ENCODE results near the gene SAFB.

The SAFB gene

DNA sequence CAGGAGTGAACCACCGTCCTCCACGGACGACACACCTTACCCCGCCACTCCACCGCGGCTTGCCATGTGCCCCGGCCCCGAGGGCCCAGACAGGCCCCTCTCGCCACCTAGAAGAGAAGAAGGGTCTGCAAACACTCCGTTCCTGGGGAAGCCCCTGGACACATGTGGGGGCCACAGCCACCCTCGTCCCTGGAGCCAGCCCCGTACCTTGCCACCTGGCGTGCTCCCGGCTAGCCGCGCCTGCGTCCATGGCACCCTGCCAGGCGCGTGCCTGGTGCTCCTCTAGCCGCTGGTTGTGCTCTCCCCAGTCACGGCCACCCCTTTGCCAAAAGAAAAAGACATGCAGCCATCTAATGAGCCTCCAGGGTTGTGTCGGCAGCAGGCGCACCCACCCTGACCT lies 35.2 kb upstream of the SAFB start:
- no peak for DNase-seq (ENCODE audit: low read depth, low spot score)
- no peaks in the 10 kb centered on the region for H3K27me3 ChIP-seq (ENCODE audit: control insufficient read depth, insufficient read depth, low read length)
- peaks cover 39% of the 10 kb centered on the region for H3K36me3 ChIP-seq (ENCODE audit: control insufficient read depth, insufficient read depth, low read length)
- no CpG with 5 or more reads among the region's 23 CpGs for WGBS (ENCODE audit: insufficient coverage, insufficient read length)
- no peak overlapping the region for H3K4me3 ChIP-seq (ENCODE audit: low read length)
- H3K4me1 ChIP-seq (ENCODE audit: control insufficient read depth, insufficient read depth, low read length), result peaks cover 7% of the 10 kb centered on the region
- no peaks in the 10 kb centered on the region for H3K9me3 ChIP-seq (ENCODE audit: control insufficient read depth, insufficient read depth, low read length)
- no peak overlapping the region for H3K27ac ChIP-seq (ENCODE audit: low read length)

DNA sequence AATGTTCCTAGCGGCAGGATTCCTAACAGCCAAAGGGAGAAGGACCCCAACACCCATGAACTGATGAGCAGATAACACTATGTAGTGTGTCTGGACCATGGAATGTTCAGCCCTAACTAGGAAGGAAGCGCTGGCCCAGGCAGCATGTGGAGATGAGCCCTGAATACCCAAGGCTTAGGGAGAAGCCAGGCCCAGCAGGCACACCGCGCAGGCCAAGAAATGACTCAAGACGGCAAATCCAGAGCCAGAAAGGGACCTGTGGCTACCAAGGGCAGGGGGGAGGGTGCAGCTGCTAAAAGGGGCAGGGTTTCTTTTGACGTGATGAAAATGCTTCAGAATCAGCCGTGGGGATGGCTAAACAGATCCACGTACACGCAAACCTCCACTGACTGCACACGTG lies 34.4 kb upstream of the SAFB start:
- no peaks in the 10 kb centered on the region for H3K27me3 ChIP-seq (ENCODE audit: control insufficient read depth, insufficient read depth, low read length)
- H3K9me3 ChIP-seq (ENCODE audit: control insufficient read depth, insufficient read depth, low read length), result no peaks in the 10 kb centered on the region
- peaks cover 7% of the 10 kb centered on the region for H3K4me1 ChIP-seq (ENCODE audit: control insufficient read depth, insufficient read depth, low read length)
- H3K27ac ChIP-seq (ENCODE audit: low read length), result no peak overlapping the region
- no peak overlapping the region for H3K4me3 ChIP-seq (ENCODE audit: low read length)
- WGBS (ENCODE audit: insufficient coverage, insufficient read length), result no CpG with 5 or more reads among the region's 10 CpGs
- peaks cover 45% of the 10 kb centered on the region for H3K36me3 ChIP-seq (ENCODE audit: control insufficient read depth, insufficient read depth, low read length)
- DNase-seq (ENCODE audit: low read depth, low spot score), result no peak

DNA sequence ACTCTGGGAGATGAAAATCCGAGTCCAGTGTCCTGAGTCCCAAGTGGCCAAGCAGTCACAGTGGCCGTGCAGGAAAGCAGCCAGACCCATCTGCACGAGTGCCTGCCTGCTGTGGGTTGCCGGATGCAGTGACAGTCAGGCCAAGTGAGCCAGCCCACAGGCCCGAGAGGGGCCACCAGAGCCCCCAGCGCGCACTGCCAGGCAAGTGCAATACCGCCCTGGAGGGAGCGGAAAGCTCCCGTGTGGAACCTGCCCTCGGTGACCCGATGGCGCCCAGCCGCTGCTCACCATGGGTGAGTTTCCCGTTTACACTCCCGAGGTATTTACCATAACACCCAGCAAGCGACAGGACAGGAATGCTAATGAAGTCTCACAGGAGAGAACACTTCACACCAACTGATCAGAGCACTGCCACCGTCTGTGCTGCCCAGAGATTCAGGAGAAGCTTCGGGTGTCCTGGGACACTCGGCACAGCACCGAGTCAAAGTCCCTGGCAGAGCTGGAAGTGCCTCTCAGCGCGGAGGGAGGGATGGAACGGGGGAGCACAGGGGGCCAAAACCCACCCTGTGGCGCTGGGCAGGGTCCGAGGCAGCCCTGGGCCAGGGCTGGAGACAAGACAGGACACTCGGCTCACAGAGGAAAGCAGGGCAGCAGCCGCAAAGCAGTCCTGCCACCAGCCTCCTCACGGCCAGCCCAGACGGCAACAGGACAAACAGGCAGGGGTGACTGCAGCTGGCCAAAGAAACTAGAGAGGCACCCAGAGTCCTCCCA lies 33.8 kb upstream of the SAFB start:
- peaks cover 52% of the 10 kb centered on the region for H3K36me3 ChIP-seq (ENCODE audit: control insufficient read depth, insufficient read depth, low read length)
- H3K4me1 ChIP-seq (ENCODE audit: control insufficient read depth, insufficient read depth, low read length), result peaks cover 7% of the 10 kb centered on the region
- H3K27ac ChIP-seq (ENCODE audit: low read length), result no peak overlapping the region
- H3K9me3 ChIP-seq (ENCODE audit: control insufficient read depth, insufficient read depth, low read length), result no peaks in the 10 kb centered on the region
- no CpG with 5 or more reads among the region's 30 CpGs for WGBS (ENCODE audit: insufficient coverage, insufficient read length)
- no peak overlapping the region for H3K4me3 ChIP-seq (ENCODE audit: low read length)
- no peak for DNase-seq (ENCODE audit: low read depth, low spot score)
- H3K27me3 ChIP-seq (ENCODE audit: control insufficient read depth, insufficient read depth, low read length), result no peaks in the 10 kb centered on the region

DNA sequence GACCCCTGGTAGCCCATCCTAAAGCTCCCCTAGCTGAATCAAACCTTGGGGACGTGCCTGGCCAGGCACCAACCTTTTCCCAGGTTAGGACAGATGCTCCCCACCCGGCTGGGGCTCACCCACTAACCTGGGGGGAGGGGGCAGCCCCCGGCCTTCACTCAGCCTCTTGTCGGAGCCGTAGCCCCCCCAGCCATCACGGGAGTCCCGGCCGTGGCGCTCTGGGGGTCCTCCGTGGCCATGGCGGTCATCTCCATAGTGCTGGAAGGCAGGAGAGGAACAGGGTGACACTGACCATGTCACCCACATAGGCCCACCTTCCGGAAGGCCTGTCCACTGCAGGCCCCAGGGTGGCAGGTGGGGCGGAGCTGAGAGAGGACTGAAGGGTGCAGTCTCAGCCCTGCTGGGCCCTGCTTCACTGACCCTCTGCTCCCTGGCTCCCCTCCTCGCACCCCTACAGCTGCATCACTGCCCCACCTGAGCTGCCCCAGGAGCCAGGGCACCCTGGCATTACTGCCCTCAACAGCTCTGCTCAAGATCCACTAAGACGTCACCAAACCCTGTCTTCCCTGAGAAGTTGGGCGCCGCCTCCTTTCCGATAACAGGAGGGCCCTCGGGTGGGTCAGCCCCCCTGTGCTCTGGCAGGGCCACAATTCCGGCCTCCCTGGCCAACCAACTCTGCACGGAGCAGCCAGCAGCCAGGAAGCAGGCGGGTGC lies 32.6 kb upstream of the SAFB start:
- Histone ChIP-seq H3K9me3 (ENCODE audit: control insufficient read depth, insufficient read depth, low read length) (no peaks in the 10 kb centered on the region), H3K4me3 (ENCODE audit: low read length) (no peak overlapping the region), H3K27me3 (ENCODE audit: control insufficient read depth, insufficient read depth, low read length) (no peaks in the 10 kb centered on the region), H3K36me3 (ENCODE audit: control insufficient read depth, insufficient read depth, low read length) (peaks cover 63% of the 10 kb centered on the region), H3K4me1 (ENCODE audit: control insufficient read depth, insufficient read depth, low read length) (peaks cover 5% of the 10 kb centered on the region), H3K27ac (ENCODE audit: low read length) (no peak overlapping the region)
- no peak for DNase-seq (ENCODE audit: low read depth, low spot score)
- WGBS (ENCODE audit: insufficient coverage, insufficient read length), result no CpG with 5 or more reads among the region's 22 CpGs

DNA sequence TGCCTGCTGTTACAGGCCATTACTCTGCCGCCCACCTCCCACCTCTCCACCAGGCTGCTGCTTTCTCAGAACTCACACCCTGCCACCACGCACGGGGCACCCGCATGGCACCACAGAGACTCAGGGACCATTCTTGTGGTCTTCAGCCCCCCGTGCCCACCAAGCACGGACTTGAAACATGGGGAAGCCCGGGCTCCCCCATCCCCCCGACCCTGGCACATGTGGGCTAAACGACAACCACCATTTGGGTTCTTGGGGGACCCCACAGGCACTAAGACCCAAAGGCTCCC lies 32.1 kb upstream of the SAFB start:
- Histone ChIP-seq H3K27ac (ENCODE audit: low read length) (no peak overlapping the region), H3K27me3 (ENCODE audit: control insufficient read depth, insufficient read depth, low read length) (no peaks in the 10 kb centered on the region), H3K4me3 (ENCODE audit: low read length) (no peak overlapping the region), H3K9me3 (ENCODE audit: control insufficient read depth, insufficient read depth, low read length) (no peaks in the 10 kb centered on the region), H3K4me1 (ENCODE audit: control insufficient read depth, insufficient read depth, low read length) (peaks cover 4% of the 10 kb centered on the region), H3K36me3 (ENCODE audit: control insufficient read depth, insufficient read depth, low read length) (peaks cover 65% of the 10 kb centered on the region)
- no CpG with 5 or more reads among the region's 9 CpGs for WGBS (ENCODE audit: insufficient coverage, insufficient read length)
- DNase-seq (ENCODE audit: low read depth, low spot score), result no peak

DNA sequence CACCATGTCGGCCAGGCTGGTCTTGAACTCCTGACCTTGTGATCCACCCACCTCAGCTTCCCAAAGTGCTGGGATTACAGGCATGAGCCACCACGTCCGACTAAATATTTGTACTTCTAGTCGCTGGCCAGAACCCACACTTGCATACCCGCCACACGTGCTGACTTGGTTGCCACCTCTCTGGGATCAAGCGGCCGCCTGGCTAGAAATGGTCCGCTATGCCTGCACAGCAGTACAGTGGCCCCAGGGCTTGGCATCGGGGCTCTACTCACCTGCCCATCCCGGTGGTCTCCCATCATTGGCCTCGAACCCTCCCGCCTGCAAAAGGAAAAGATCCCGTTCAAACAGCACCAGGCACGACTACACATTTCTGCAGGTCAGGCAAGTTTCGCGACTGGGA lies 31.4 kb upstream of the SAFB start:
- DNase-seq (ENCODE audit: low read depth, low spot score), result no peak
- H3K36me3 ChIP-seq (ENCODE audit: control insufficient read depth, insufficient read depth, low read length), result peaks cover 65% of the 10 kb centered on the region

DNA sequence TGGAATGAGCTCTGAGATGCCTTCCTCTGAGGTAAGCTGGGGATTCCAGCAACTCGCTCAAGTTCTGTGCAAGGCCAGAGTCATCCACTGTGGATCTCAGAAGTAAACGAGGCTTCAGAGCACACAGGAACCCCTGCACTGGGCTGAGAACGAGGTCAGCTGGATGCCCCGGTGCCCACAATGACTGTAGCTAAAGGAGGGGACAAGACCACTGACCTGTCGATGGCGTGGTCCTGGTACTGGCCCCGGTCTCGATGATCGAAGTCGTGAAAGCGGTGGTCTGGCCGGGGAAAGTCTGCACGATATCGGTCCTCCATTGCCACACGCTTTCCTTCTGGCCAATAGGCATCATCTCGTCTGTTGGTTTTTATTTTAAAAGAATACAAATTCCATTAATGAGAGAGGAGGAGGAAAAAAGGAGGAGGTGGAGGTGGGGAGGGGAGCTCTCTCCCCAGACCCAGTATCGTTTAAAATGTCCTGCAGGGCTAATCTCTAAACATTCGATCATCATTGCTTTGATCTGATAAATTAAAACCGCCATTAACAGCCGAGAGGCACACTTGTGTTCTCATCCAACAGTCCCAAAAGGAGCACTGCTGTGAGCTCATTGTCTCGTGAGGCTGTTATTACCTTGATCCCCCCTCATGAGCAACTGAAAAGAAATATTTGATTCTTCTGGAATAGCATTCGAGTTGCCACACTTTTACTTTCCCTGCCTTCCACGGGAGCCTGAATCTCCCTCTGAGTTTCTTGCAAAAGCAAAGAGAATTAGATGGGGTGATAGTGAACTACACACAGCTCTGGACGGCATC lies 30.1 kb upstream of the SAFB start:
- peaks cover 68% of the 10 kb centered on the region for H3K36me3 ChIP-seq (ENCODE audit: control insufficient read depth, insufficient read depth, low read length)
- H3K4me3 ChIP-seq (ENCODE audit: low read length), result no peak overlapping the region
- no peak for DNase-seq (ENCODE audit: low read depth, low spot score)
- no peaks in the 10 kb centered on the region for H3K9me3 ChIP-seq (ENCODE audit: control insufficient read depth, insufficient read depth, low read length)
- no peak overlapping the region for H3K27ac ChIP-seq (ENCODE audit: low read length)
- no peaks in the 10 kb centered on the region for H3K27me3 ChIP-seq (ENCODE audit: control insufficient read depth, insufficient read depth, low read length)
- WGBS (ENCODE audit: insufficient coverage, insufficient read length), result no CpG with 5 or more reads among the region's 24 CpGs
- no peaks in the 10 kb centered on the region; the same call in 1 of the 2 replicates for H3K4me1 ChIP-seq (ENCODE audit: control insufficient read depth, insufficient read depth, low read length)

More for the DNA sequence above, 31.4 kb upstream of the SAFB start:
- Histone ChIP-seq H3K27me3 (ENCODE audit: control insufficient read depth, insufficient read depth, low read length) (no peaks in the 10 kb centered on the region), H3K27ac (ENCODE audit: low read length) (no peak overlapping the region), H3K9me3 (ENCODE audit: control insufficient read depth, insufficient read depth, low read length) (no peaks in the 10 kb centered on the region), H3K4me1 (ENCODE audit: control insufficient read depth, insufficient read depth, low read length) (peaks cover under 1% of the 10 kb centered on the region), H3K4me3 (ENCODE audit: low read length) (no peak overlapping the region)
- WGBS (ENCODE audit: insufficient coverage, insufficient read length), result no CpG with 5 or more reads among the region's 17 CpGs

DNA sequence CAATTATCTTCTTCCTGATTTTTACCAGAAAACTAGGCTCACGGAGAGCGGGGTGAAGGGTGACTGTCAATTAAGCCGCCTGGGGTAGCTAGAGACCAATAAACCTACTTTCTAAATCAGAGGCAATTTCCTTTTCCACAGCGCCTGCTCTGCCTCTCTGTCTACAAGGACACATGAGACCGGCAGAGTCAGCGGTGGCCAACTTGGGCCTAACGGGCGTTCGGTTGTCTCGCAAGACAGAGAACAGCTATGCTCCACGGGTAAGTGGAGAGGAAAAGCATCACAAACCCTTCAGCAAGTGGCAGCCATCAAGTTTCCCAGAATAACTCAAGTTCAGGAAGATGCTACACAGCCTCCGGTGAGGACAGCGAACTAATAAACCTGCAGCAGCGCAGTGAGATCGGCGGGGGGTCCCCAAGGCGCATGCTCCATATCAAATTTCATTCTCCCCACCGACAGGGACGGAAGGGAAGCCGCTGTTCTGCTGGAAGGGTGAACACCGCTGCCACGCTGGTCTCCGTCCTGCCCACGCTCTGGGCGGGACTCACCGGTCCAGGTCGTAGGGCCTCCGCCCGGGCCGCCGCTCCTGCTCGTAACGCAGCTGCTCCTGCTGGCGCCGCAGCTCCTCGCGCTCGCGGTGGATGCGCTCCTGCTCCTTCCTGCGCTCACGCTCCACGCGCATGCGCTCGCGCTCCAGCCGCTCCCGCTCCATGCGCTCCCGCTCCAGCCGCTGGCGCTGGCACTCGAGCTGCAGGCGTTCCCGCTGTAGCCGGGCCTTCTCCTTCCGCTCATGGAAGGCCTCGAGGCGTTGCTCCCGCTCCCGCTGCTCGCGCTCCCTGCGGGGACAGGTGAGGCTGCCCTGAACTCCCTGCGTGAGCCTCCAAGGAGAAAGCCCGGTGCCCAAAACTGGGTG lies 29.3 kb upstream of the SAFB start:
- no peak overlapping the region; the same call in 1 of the 2 replicates for H3K4me3 ChIP-seq (ENCODE audit: low read length)
- no peaks in the 10 kb centered on the region for H3K27me3 ChIP-seq (ENCODE audit: control insufficient read depth, insufficient read depth, low read length)
- WGBS (ENCODE audit: insufficient coverage, insufficient read length), result no CpG with 5 or more reads among the region's 67 CpGs
- no peaks in the 10 kb centered on the region for H3K4me1 ChIP-seq (ENCODE audit: control insufficient read depth, insufficient read depth, low read length)
- peaks cover 66% of the 10 kb centered on the region for H3K36me3 ChIP-seq (ENCODE audit: control insufficient read depth, insufficient read depth, low read length)
- no peak for DNase-seq (ENCODE audit: low read depth, low spot score)
- no peaks in the 10 kb centered on the region for H3K9me3 ChIP-seq (ENCODE audit: control insufficient read depth, insufficient read depth, low read length)
- no peak overlapping the region for H3K27ac ChIP-seq (ENCODE audit: low read length)

DNA sequence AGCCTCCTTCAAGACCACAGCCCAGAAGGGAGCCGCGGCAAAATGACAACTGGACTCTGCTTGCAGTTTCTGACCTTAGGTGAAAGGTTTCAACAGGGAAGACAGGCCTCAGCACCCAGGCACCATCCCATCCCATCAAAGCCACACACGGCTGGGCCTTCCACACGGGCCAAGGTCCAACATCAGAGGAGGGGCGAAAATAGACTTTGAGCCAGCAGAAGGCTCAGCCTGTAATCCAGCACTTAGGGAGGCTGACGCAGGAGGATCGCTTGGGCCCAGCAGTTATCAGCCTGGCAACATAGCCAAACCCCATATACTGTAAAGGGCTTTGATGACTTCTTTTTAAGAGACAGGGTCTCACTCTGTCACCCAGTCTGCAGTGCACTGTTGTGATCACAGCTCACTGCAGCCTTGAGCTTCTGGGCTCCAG lies 28.3 kb upstream of the SAFB start:
- H3K9me3 ChIP-seq (ENCODE audit: control insufficient read depth, insufficient read depth, low read length), result no peaks in the 10 kb centered on the region
- no peaks in the 10 kb centered on the region for H3K27me3 ChIP-seq (ENCODE audit: control insufficient read depth, insufficient read depth, low read length)
- H3K4me1 ChIP-seq (ENCODE audit: control insufficient read depth, insufficient read depth, low read length), result no peaks in the 10 kb centered on the region
- H3K27ac ChIP-seq (ENCODE audit: low read length), result no peak overlapping the region
- no peak for DNase-seq (ENCODE audit: low read depth, low spot score)
- WGBS (ENCODE audit: insufficient coverage, insufficient read length), result no CpG with 5 or more reads among the region's 7 CpGs
- no peak overlapping the region for H3K4me3 ChIP-seq (ENCODE audit: low read length)
- peaks cover 67% of the 10 kb centered on the region for H3K36me3 ChIP-seq (ENCODE audit: control insufficient read depth, insufficient read depth, low read length)

DNA sequence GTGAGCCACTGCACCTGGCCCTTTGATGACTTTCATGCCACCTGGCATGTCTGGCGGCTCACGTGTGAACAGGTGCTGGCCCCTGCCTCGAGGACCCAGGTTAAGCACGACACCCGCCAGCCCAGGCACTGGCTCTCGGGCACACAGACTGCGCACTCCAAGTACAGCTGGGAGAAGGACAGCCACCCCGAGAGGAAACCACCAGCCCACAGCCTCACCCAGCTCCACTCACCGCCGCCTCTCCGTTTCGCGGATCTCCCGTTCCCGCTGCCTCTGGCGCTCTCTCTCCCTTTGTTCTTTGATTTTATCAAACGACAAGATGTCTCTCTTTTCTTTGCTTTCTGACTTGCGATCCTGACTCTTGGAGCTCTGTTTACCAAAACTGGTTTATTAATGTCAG lies 27.8 kb upstream of the SAFB start:
- H3K27me3 ChIP-seq (ENCODE audit: control insufficient read depth, insufficient read depth, low read length), result no peaks in the 10 kb centered on the region
- peaks cover 67% of the 10 kb centered on the region for H3K36me3 ChIP-seq (ENCODE audit: control insufficient read depth, insufficient read depth, low read length)
- no peak for DNase-seq (ENCODE audit: low read depth, low spot score)
- no peak overlapping the region for H3K4me3 ChIP-seq (ENCODE audit: low read length)
- no peak overlapping the region for H3K27ac ChIP-seq (ENCODE audit: low read length)
- no peaks in the 10 kb centered on the region for H3K4me1 ChIP-seq (ENCODE audit: control insufficient read depth, insufficient read depth, low read length)
- no peaks in the 10 kb centered on the region for H3K9me3 ChIP-seq (ENCODE audit: control insufficient read depth, insufficient read depth, low read length)
- no CpG with 5 or more reads among the region's 18 CpGs for WGBS (ENCODE audit: insufficient coverage, insufficient read length)

Data from iPS DF 6.9 (cell line).